ENCODE data around the gene EFTUD2.
"Not testable (repeated sequence)": the region's sequence is repeated elsewhere in the genome, so short reads cannot be mapped to it uniquely, and the experiment has no call there.

Gene EFTUD2

GRCh38 chr17:44899074-44899782, at the start of gene EFTUD2:
Gene EFTUD2, minus strand, starts transcription at chr17:44899445. Its CDS starts 4,924 bp downstream, at chr17:44894521.
- Histone ChIP-seq H3K4me1 (peaks cover 4% of the 10 kb centered on the region; the same call in 1 of the 2 replicates), H3K4me3 (peak within 1 kb of the TSS; percentile 63), H3K27me3 (ENCODE audit: low read depth) (no peaks in the 10 kb centered on the region), H3K9me3 (no peaks in the 10 kb centered on the region), H3K36me3 (replicated peaks) (peaks cover 5% of the 10 kb centered on the region)
- in situ Hi-C loops (cut with MboI; ENCODE audit: low sequenced_read_pairs) = no loop called here
- DNase-seq (ENCODE audit: low spot score in 2 of 2) = peak; percentile 82 to 93

- in situ Hi-C loops (cut with MboI; ENCODE audit: low sequenced_read_pairs) = no loop called here
- Histone ChIP-seq H3K27me3 (ENCODE audit: low read depth) (no peaks in the 10 kb centered on the region), H3K9me3 (peaks cover 2% of the 10 kb centered on the region; the same call in 1 of the 2 replicates), H3K4me3 (peak overlapping the region; percentile 89), H3K4me1 (peaks cover 14% of the 10 kb centered on the region), H3K36me3 (replicated peaks) (peaks cover 25% of the 10 kb centered on the region)
- no peak for DNase-seq (ENCODE audit: low spot score in 2 of 2)
Observed at GRCh38 chr17:44948315-44948795, 49.1 kb upstream of the EFTUD2 start.

- in situ Hi-C loops (cut with MboI; ENCODE audit: low sequenced_read_pairs) = no loop called here
- Histone ChIP-seq H3K9me3 (peaks cover 2% of the 10 kb centered on the region; the same call in 1 of the 2 replicates), H3K36me3 (replicated peaks) (peaks cover 30% of the 10 kb centered on the region), H3K27me3 (ENCODE audit: low read depth) (no peaks in the 10 kb centered on the region), H3K4me1 (peaks cover 14% of the 10 kb centered on the region), H3K4me3 (peak within 1 kb of the TSS; percentile 89)
- DNase-seq (ENCODE audit: low spot score in 2 of 2) = peak; percentile 95 to 97
Observed at GRCh38 chr17:44947461-44948314, 48.4 kb upstream of the EFTUD2 start, which contains the start of gene KIF18B. Gene KIF18B, minus strand, starts transcription at chr17:44947773. Its CDS starts 11,429 bp downstream, at chr17:44936344.

- H3K27me3 ChIP-seq (ENCODE audit: low read depth); DNase-seq (ENCODE audit: low spot score in 2 of 2); H3K9me3 ChIP-seq; in situ Hi-C loops (cut with MboI; ENCODE audit: low sequenced_read_pairs): not testable (repeated sequence)
- Histone ChIP-seq H3K36me3 (replicated peaks) (peaks cover 48% of the 10 kb centered on the region), H3K4me3 (peak overlapping the region; percentile 89; the same call in 1 of the 2 replicates), H3K4me1 (peaks cover 14% of the 10 kb centered on the region)
Observed at GRCh38 chr17:44945652-44946051, 46.4 kb upstream of the EFTUD2 start.

GRCh38 chr17:44942456-44942855, 43.2 kb upstream of the EFTUD2 start:
- peaks cover 11% of the 10 kb centered on the region for H3K9me3 ChIP-seq
- H3K4me3 ChIP-seq = no peak overlapping the region
- H3K4me1 ChIP-seq = peaks cover 11% of the 10 kb centered on the region
- in situ Hi-C loops (cut with MboI; ENCODE audit: low sequenced_read_pairs) = no loop called here
- H3K36me3 ChIP-seq (replicated peaks) = peaks cover 76% of the 10 kb centered on the region
- H3K27me3 ChIP-seq (ENCODE audit: low read depth) = no peaks in the 10 kb centered on the region
- DNase-seq (ENCODE audit: low spot score in 2 of 2) = no peak

GRCh38 chr17:44941712-44942331, 42.6 kb upstream of the EFTUD2 start:
- Histone ChIP-seq H3K36me3 (replicated peaks) (peaks cover 81% of the 10 kb centered on the region), H3K4me1 (peaks cover 11% of the 10 kb centered on the region), H3K9me3 (peaks cover 11% of the 10 kb centered on the region), H3K4me3 (no peak overlapping the region), H3K27me3 (ENCODE audit: low read depth) (no peaks in the 10 kb centered on the region)
- no peak for DNase-seq (ENCODE audit: low spot score in 2 of 2)
- in situ Hi-C loops (cut with MboI; ENCODE audit: low sequenced_read_pairs) = no loop called here

GRCh38 chr17:44940768-44941167, 41.5 kb upstream of the EFTUD2 start:
- no peak for DNase-seq (ENCODE audit: low spot score in 2 of 2)
- Histone ChIP-seq H3K36me3 (replicated peaks) (peaks cover 82% of the 10 kb centered on the region), H3K27me3 (ENCODE audit: low read depth) (no peaks in the 10 kb centered on the region), H3K4me3 (no peak overlapping the region), H3K4me1 (peaks cover 11% of the 10 kb centered on the region), H3K9me3 (peaks cover 11% of the 10 kb centered on the region)
- in situ Hi-C loops (cut with MboI; ENCODE audit: low sequenced_read_pairs) = no loop called here

- Histone ChIP-seq H3K36me3 (replicated peaks) (peaks cover 84% of the 10 kb centered on the region), H3K4me3 (no peak overlapping the region), H3K4me1 (peaks cover 9% of the 10 kb centered on the region), H3K27me3 (ENCODE audit: low read depth) (no peaks in the 10 kb centered on the region), H3K9me3 (peaks cover 10% of the 10 kb centered on the region)
- in situ Hi-C loops (cut with MboI; ENCODE audit: low sequenced_read_pairs) = no loop called here
- DNase-seq (ENCODE audit: low spot score in 2 of 2) = no peak
Observed at GRCh38 chr17:44940317-44940716, 41.1 kb upstream of the EFTUD2 start.

GRCh38 chr17:44935116-44935515, 35.9 kb upstream of the EFTUD2 start:
- no peak for DNase-seq (ENCODE audit: low spot score in 2 of 2)
- H3K9me3 ChIP-seq = peaks cover 9% of the 10 kb centered on the region
- peaks cover 91% of the 10 kb centered on the region for H3K36me3 ChIP-seq (replicated peaks)
- H3K27me3 ChIP-seq (ENCODE audit: low read depth) = no peaks in the 10 kb centered on the region
- 0 out of 2 replicates have a peak, but pooled peaks cover 1% of the 10 kb centered on the region for H3K4me1 ChIP-seq
- no peak overlapping the region for H3K4me3 ChIP-seq
- in situ Hi-C loops (cut with MboI; ENCODE audit: low sequenced_read_pairs) = no loop called here

GRCh38 chr17:44934745-44935105, 35.5 kb upstream of the EFTUD2 start:
- peaks cover 91% of the 10 kb centered on the region for H3K36me3 ChIP-seq (replicated peaks)
- H3K27me3 ChIP-seq (ENCODE audit: low read depth) = no peaks in the 10 kb centered on the region
- DNase-seq (ENCODE audit: low spot score in 2 of 2) = no peak
- H3K4me1 ChIP-seq = no peaks in the 10 kb centered on the region
- in situ Hi-C loops (cut with MboI; ENCODE audit: low sequenced_read_pairs) = no loop called here
- no peak overlapping the region for H3K4me3 ChIP-seq
- H3K9me3 ChIP-seq = peaks cover 9% of the 10 kb centered on the region

- in situ Hi-C loops (cut with MboI; ENCODE audit: low sequenced_read_pairs) = no loop called here
- Histone ChIP-seq H3K4me1 (no peaks in the 10 kb centered on the region), H3K4me3 (no peak overlapping the region), H3K9me3 (peaks cover 7% of the 10 kb centered on the region), H3K36me3 (replicated peaks) (peaks cover 91% of the 10 kb centered on the region), H3K27me3 (ENCODE audit: low read depth) (no peaks in the 10 kb centered on the region)
- no peak for DNase-seq (ENCODE audit: low spot score in 2 of 2)
Observed at GRCh38 chr17:44933824-44934744, 34.8 kb upstream of the EFTUD2 start.

GRCh38 chr17:44932787-44933097, 33.5 kb upstream of the EFTUD2 start:
- DNase-seq (ENCODE audit: low spot score in 2 of 2) = no peak
- in situ Hi-C loops (cut with MboI; ENCODE audit: low sequenced_read_pairs) = no loop called here

More at GRCh38 chr17:44932787-44933097, 33.5 kb upstream of the EFTUD2 start:
- peaks cover 92% of the 10 kb centered on the region for H3K36me3 ChIP-seq (replicated peaks)
- no peaks in the 10 kb centered on the region for H3K27me3 ChIP-seq (ENCODE audit: low read depth)
- no peak overlapping the region for H3K4me3 ChIP-seq
- H3K9me3 ChIP-seq = no peaks in the 10 kb centered on the region
- no peaks in the 10 kb centered on the region for H3K4me1 ChIP-seq
